Effector CD4-positive, alpha-beta T cell (primary cell): Measurements from ENCODE around the gene PRKAA2.

ENCODE experiments used
- DNase-seq: peaks from one replicate; pipeline ENCODE4 v3.0.0-alpha.2; 2020

Gene PRKAA2

DNA sequence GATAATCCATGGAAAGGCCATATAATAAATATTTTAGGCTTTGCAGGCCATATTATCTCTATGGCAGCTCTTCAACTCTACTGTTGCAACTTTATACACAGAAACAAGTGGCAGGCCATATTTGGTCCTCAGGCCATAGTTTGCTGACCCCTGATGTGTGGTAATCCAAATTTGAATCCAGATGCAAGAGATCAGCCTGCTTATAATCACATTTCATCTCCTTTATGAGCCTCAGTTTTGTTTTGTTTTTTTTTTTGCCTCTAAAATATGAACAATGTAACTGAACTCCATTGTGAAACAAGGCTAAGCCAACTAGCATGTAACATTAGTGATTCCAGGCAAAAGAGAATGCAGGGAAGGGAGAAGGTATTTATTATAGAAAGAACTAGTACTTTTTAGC is 81.6 kb downstream of the PRKAA2 start:
- DNase-seq = no peak

DNA sequence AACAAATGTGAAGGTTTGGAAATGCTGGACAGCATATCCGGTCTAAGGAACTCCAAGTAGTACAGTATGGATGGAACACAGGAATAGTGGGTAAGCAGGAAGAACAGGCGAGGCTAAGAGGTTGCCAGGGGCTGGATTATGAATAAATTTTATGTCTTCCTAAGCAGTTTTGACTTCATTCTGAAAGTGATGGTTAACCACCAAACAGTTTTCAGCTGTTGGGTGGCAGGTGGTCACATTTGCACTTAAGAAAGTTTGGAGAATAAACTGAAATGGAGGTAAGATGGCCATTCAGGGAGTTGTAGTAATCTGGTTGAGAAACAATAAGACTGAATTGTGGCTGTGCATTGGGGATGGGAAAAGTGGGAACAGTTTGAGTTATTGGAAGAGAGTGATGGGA is 83.8 kb downstream of the PRKAA2 start:
- DNase-seq = no peak

DNA sequence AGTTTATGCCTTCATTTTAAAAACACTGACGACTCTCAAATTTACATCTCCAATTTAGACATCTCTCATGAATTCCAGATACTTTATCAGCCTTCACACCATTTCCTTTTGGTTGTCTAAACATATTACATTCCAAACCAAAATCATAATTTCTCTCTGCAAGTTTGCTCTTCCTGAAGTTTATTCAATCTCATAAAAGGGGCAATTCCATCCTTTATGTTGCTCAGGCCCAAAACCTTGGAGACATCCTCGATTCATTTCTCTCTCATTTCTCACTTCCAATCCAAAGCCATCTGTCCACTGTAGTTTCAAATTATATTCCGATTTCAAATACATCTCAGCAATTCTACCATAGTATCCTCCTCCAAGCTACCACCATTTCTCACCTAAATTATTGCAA is 100.1 kb downstream of the PRKAA2 start:
- no peak for DNase-seq

DNA sequence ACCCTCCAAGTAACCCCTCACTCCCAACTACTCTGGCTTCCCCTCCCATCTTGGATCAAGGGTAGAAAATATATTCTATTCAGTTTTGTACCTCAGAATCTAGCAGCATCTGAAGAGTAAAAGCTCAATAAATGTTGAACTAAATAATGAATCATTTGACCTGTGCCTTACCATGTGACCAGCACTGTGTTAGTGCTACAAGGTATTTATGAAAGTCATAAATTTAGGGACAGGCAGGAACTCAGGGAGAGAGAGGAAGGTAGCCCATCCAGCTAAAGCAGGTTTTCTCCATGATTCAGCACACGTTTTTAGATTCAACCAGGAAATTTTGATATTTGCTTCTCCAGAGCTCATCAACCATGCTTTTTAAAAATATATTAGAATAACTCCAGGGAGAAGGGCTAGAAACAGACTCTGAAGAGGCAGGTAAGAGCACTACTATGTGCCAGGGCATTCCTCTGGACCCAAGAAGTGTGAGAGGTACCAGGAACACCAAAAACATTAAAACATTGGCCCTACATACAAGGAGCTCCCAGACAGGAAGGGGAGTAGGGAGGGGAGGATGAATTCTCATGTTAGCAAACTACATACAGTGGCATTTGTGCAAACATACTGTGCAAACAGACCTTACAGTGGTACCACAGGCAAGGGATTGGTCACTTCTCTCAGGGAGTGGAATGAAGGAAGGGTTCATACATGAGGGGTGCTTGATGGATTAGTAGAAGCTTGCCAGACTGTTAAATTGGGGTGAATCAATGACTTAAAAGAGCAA is 109.8 kb downstream of the PRKAA2 start:
- DNase-seq = no peak

DNA sequence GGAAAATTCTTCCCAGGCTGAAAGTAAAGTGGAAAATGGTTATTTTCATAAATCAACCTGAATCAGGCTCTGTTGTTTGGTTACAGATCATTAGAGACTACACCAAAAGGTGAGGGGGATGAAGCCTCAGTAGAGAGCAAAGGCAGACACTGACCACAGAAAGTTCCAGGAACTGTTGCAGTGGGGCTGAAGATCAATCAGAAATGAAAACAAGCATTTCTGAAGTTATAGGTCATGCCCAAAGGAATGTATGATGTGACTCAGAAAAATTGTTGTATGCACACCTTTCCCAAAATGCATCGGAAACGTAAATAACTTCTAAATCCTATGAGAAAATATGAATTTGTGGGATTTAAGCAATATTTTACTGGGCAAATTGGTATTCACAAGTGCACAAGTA is 110.8 kb downstream of the PRKAA2 start:
- no peak for DNase-seq

DNA sequence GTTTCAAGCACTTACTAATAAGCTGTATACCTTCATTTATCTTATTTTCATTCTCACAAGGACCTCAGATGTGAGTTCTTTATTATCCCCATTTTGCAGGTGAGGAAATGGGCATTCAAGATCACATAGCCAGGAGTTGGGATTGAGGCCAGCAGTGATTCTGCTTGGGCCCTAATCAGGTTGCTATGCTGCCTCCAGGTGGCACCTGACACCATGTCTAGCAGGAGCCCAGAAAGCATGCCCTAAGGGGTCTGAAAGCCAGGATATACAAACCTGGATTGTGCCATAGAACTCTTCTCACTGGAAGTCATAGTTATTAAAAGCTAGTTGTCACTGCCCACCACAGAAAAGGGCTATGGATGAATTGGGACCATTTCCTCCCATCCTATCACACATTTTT is 113.0 kb downstream of the PRKAA2 start:
- no peak for DNase-seq

DNA sequence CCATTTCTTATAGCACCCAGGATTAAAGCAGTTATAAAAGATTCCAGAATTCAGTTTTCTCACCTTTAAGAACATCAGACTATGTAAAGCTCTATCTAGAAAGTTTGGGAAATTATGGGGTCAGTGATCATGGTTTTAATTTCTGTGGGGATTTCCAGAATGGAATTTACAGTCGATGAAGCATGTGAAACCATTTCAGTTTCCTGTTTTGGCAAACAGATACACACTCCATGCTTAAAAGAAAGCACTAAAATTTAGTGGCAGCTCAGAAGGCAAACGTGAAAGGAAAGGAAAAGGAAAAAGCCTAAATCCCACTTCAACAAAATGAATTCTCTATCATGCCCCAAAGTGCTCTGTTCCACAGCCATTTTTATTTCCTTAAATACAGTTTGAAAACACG is 113.7 kb downstream of the PRKAA2 start:
- no peak for DNase-seq
